GM12892 (cell line): ENCODE results near the gene HMX3.

Experiments
- POLR2A ChIP-seq: IDR thresholded peaks from 2 replicates; pipeline ENCODE4 v1.6.1; 2011; ENCODE audit warnings: low read depth, low read length, control low read depth
- POLR2AphosphoS5 ChIP-seq: IDR thresholded peaks from 2 replicates; pipeline ENCODE4 v1.6.1; 2011; ENCODE audit warnings: low read depth, low read length, control low read depth
- TAF1 ChIP-seq: IDR thresholded peaks from 2 replicates; pipeline ENCODE4 v1.6.1; 2011; ENCODE audit warnings: low read depth, mild to moderate bottlenecking, control low read depth, low read length, borderline replicate concordance

DNA sequence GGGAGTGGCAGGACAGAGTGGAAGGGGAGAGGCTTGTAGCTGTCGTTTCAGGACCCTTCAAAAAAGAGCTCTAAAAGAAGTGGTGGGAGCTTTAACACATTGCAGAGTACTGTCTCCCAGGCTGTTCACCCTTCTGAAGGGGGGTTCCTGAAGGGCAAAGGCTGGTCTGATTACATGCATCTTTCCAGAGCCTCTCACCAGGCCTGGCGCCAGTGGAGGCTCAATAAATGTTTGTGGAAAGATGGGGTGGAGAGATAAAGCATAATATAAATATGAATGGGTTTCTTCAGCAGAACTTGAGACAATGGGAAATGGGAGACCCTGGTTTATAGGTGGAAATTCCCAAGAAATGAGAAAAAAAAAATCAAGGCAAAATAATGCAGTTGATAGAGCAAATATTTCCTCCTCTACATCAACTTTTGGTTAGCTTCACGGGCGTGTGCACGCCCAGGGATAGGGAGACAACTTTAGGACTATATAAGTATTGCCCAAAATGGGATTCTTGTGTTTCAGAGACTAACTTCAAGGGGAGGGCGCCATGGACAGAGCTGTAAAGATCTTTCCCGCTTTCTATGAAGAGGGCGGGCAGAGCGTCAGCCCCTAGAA lies 17.8 kb downstream of the HMX3 start:
- TF ChIP-seq POLR2AphosphoS5, result no peak
- TF ChIP-seq POLR2A, result no peak
- no peak for TF ChIP-seq TAF1
